ENCODE data around the gene PAX7. TPM values are rescaled to one million over a fixed set of nuclear protein-coding genes. Genes with fewer than 3 reads are reported as not detected.

PAX7 gene
- total and polyA plus RNA-seq, 2 donors (not counting 3 experiments of a cell fraction or from before 2014, with no cell fraction given): not detected

DNA sequence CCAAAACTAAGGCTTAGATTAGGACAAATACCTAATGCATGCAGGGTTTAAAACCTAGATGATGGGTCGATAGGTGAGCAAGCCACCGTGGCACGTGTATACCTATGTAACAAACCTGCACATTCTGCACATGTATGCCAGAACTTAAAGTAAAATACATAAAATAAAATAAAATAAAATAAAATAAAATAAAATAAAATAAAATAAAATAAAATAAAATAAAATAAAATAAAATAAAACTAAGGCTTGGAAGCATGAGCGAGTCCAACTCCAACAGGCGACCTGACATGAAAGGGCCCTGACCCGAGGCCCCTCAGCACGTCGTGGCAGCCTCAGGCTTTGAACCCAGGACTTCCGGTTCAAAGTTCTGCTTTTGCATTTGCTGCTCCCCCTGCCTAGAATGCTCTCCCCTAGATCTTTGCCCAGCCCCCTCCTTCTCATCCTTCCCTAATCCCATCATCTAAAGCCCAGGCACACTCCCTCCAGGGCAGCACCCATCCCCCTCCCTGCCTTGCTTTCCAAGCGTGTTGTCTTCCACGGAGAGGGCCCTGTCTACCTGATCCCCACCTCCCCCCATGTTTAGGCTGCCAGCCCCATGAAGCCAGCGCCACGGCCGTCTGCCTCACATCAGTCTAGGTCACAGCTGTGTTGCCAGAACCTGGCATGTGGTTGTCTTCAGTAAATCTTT lies 164.5 kb downstream of the PAX7 start:
- Histone ChIP-seq H3K9me3 (replicated peaks; ENCODE audit: control insufficient read depth, insufficient read depth, low read length) (no peaks in the 10 kb centered on the region), H3K27me3 (ENCODE audit: control insufficient read depth in 2 of 2, insufficient read depth in 2 of 2, low read length in 2 of 2) (no peaks in the 10 kb centered on the region), H3K4me2 (ENCODE audit: insufficient read depth, low read length) (no peak overlapping the region), H3K4me3 (replicated peaks in 1 of 3; ENCODE audit: insufficient read depth in 1 of 3, low read depth in 1 of 3, low read length in 3 of 3) (no peak overlapping the region), H3K9me1 (replicated peaks; ENCODE audit: control insufficient read depth, extremely low read depth, insufficient read depth, low read length) (no peaks in the 10 kb centered on the region), H4K20me1 (replicated peaks; ENCODE audit: control insufficient read depth, extremely low read depth, insufficient read depth, low read length) (no peaks in the 10 kb centered on the region), H2AFZ (ENCODE audit: low read depth, low read length) (no peak overlapping the region), H3K27ac (ENCODE audit: insufficient read depth, low read depth, low read length) (no peak overlapping the region), H3K4me1 (ENCODE audit: control insufficient read depth, extremely low read depth, insufficient read depth, low read length) (no peaks in the 10 kb centered on the region), H3K79me2 (ENCODE audit: control insufficient read depth, insufficient read depth, low read length) (no peaks in the 10 kb centered on the region), H3K36me3 (ENCODE audit: control insufficient read depth in 2 of 2, extremely low read depth in 1 of 2, insufficient read depth in 2 of 2, low read length in 2 of 2) (no peaks in the 10 kb centered on the region), H3K9ac (replicated peaks; ENCODE audit: extremely low read depth, insufficient read depth, low read length) (no peak overlapping the region)
- ChIA-PET POLR2A (no interaction called here), CTCF (no interaction called here)
- no peak for DNase-seq (ENCODE audit: low read depth, low spot score)
- BruUV-seq (replicated peaks): no TSS peak
- TF ChIP-seq, protein P1, sequence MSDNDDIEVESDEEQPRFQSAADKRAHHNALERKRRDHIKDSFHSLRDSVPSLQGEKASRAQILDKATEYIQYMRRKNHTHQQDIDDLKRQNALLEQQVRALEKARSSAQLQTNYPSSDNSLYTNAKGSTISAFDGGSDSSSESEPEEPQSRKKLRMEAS (IDR thresholded peaks at IDR 0.05; ENCODE audit: insufficient read depth, insufficient read length): no peak
- TF ChIP-seq GATA2 (IDR thresholded peaks at IDR 0.05; ENCODE audit: insufficient read depth, insufficient read length, low read depth, low read length) (no peak), POLR2A (IDR thresholded peaks at IDR 0.05; ENCODE audit: low read depth, low read length) (no peak), POLR2AphosphoS5 (IDR thresholded peaks at IDR 0.05; ENCODE audit: insufficient read depth, low read depth, low read length) (no peak)
- TF ChIP-seq, protein P2, sequence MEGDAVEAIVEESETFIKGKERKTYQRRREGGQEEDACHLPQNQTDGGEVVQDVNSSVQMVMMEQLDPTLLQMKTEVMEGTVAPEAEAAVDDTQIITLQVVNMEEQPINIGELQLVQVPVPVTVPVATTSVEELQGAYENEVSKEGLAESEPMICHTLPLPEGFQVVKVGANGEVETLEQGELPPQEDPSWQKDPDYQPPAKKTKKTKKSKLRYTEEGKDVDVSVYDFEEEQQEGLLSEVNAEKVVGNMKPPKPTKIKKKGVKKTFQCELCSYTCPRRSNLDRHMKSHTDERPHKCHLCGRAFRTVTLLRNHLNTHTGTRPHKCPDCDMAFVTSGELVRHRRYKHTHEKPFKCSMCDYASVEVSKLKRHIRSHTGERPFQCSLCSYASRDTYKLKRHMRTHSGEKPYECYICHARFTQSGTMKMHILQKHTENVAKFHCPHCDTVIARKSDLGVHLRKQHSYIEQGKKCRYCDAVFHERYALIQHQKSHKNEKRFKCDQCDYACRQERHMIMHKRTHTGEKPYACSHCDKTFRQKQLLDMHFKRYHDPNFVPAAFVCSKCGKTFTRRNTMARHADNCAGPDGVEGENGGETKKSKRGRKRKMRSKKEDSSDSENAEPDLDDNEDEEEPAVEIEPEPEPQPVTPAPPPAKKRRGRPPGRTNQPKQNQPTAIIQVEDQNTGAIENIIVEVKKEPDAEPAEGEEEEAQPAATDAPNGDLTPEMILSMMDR (IDR thresholded peaks at IDR 0.05; ENCODE audit: extremely low read depth in 1 of 2, insufficient read depth in 1 of 2, low read depth in 1 of 2, low read length in 2 of 2): no peak
- dilution Hi-C loops (cut with MboI; ENCODE audit: extremely low pct_ligation_motif_present, low sequenced_read_pairs) (no loop called here), intact Hi-C loops (cut with micrococcal nuclease) (no loop called here)
- no peak for FAIRE-seq
